GM12865 (cell line): ENCODE results near the gene HGF.

Experiments used
- DNase-seq: peaks from one replicate; pipeline ENCODE4 v3.0.0; 2010; ENCODE audit warnings: low read depth
- H3K4me3 ChIP-seq: 2 replicates; pipeline ENCODE4 v1.5.1; 2011; ENCODE audit warnings: mild to moderate bottlenecking, low read depth, low read length, control low read depth
- CTCF ChIP-seq: IDR thresholded peaks from 2 replicates; pipeline ENCODE4 v1.5.1; 2011; ENCODE audit warnings: low read length, control low read depth, low read depth, inconsistent platforms; ENCODE audit not compliant: insufficient read depth; ENCODE audit errors: missing control alignments

The HGF gene

GRCh38 chr7:81664304-81664703 is 105.5 kb downstream of the HGF start:
- no peak for TF ChIP-seq CTCF
- no peak overlapping the region for H3K4me3 ChIP-seq
- no peak for DNase-seq

GRCh38 chr7:81662531-81662930 is 107.3 kb downstream of the HGF start:
- no peak for DNase-seq
- H3K4me3 ChIP-seq, result no peak overlapping the region
- TF ChIP-seq CTCF, result no peak

- no peak overlapping the region for H3K4me3 ChIP-seq
- no peak for DNase-seq
- TF ChIP-seq CTCF, result no peak
These were observed 110.0 kb downstream of the HGF start for GRCh38 chr7:81659697-81660395.

GRCh38 chr7:81657551-81657950 is 112.3 kb downstream of the HGF start:
- DNase-seq, result no peak
- TF ChIP-seq CTCF, result no peak
- H3K4me3 ChIP-seq, result no peak overlapping the region

- TF ChIP-seq CTCF, result no peak
- H3K4me3 ChIP-seq, result no peak overlapping the region
- no peak for DNase-seq
These were observed 114.6 kb downstream of the HGF start for GRCh38 chr7:81655271-81655670.

DNA sequence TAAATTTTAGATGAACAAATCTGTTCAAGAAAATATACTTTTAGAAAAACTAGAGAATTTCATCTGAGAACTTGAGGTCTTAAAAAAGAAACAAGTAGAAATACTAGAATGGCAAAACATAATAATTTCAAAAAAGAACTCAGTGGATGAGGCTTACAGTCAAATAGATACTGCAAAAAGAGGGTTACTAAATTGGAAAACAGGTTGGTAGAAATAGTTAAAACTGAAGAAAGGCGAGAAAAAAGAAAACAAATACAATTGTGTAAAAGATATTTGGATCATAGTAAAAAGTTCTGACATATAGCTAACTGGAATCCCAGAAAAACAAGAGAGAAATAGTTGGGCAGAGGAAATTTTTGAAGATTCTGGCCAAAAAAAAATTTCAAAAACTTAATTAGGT is 117.6 kb downstream of the HGF start:
- DNase-seq, result no peak
- H3K4me3 ChIP-seq, result no peak overlapping the region
- no peak for TF ChIP-seq CTCF
